NCI-H1417 treated with DMSO at 0.1 percent for 48 hours (cell line): ENCODE measurements around the gene ADARB2.
A peak's percentile ranks its signal among the peaks of the same experiment; 100 is the strongest.
"Not testable (repeated sequence)": the region's sequence is repeated elsewhere in the genome, so short reads cannot be mapped to it uniquely, and the experiment has no call there.

Source experiments
- DNase-seq: peaks from one replicate; lab custom pipeline; 2025; lab: John Stamatoyannopoulos, UW

Gene ADARB2

GRCh38 chr10:1737222-1738061, at the start of gene ADARB2:
ADARB2 (minus strand) TSS chr10:1737525.
- DNase-seq, result peak; percentile 20

- DNase-seq, result no peak
Measured at GRCh38 chr10:1785835-1786234, 48.5 kb upstream of the ADARB2 start.

- no peak for DNase-seq
Measured at GRCh38 chr10:1782841-1783240, 45.5 kb upstream of the ADARB2 start.

GRCh38 chr10:1779796-1780195, 42.5 kb upstream of the ADARB2 start:
- no peak for DNase-seq

- no peak for DNase-seq
Measured at GRCh38 chr10:1778375-1778969, 41.1 kb upstream of the ADARB2 start.

GRCh38 chr10:1776127-1776662, 38.9 kb upstream of the ADARB2 start:
- no peak for DNase-seq

- DNase-seq, result no peak
Measured at GRCh38 chr10:1774796-1775195, 37.5 kb upstream of the ADARB2 start.

GRCh38 chr10:1773204-1773603, 35.9 kb upstream of the ADARB2 start:
- not testable (repeated sequence) for DNase-seq

- no peak for DNase-seq
Measured at GRCh38 chr10:1766049-1766448, 28.7 kb upstream of the ADARB2 start.

GRCh38 chr10:1762076-1762475, 24.8 kb upstream of the ADARB2 start:
- no peak for DNase-seq

GRCh38 chr10:1754506-1755153, 17.3 kb upstream of the ADARB2 start:
- DNase-seq, result no peak

- DNase-seq, result no peak
Measured at GRCh38 chr10:1752153-1752552, 14.8 kb upstream of the ADARB2 start.

- no peak for DNase-seq
Measured at GRCh38 chr10:1747590-1748157, 10.3 kb upstream of the ADARB2 start.

- no peak for DNase-seq
Measured at GRCh38 chr10:1746796-1747195, 9.5 kb upstream of the ADARB2 start.

- no peak for DNase-seq
Measured at GRCh38 chr10:1745780-1746456, 8.6 kb upstream of the ADARB2 start.

GRCh38 chr10:1744524-1744923, 7.2 kb upstream of the ADARB2 start:
- DNase-seq, result no peak

GRCh38 chr10:1743141-1743540, 5.8 kb upstream of the ADARB2 start:
- DNase-seq, result no peak

- no peak for DNase-seq
Measured at GRCh38 chr10:1741450-1741849, 4.1 kb upstream of the ADARB2 start.

- DNase-seq, result no peak
Measured at GRCh38 chr10:1739751-1740150, 2.4 kb upstream of the ADARB2 start.

- no peak for DNase-seq
Measured at GRCh38 chr10:1738950-1739349, 1.6 kb upstream of the ADARB2 start.

GRCh38 chr10:1736972-1737221, 428 bp downstream of the ADARB2 start:
- DNase-seq, result no peak
